AG08395 (cell line): ENCODE data around the gene EIF3F.

Source experiments
- DNase-seq: peaks from one replicate; pipeline ENCODE4 v3.0.0; 2012; ENCODE audit warnings: mixed read lengths, low spot score

EIF3F gene

GRCh38 chr11:8022876-8023275 lies 35.7 kb downstream of the EIF3F start:
- DNase-seq, result peak; percentile 31

GRCh38 chr11:8023831-8024555 lies 36.9 kb downstream of the EIF3F start:
- DNase-seq, result no peak

GRCh38 chr11:8025123-8025522 lies 38.0 kb downstream of the EIF3F start:
- DNase-seq, result no peak

GRCh38 chr11:8025816-8026215 lies 38.7 kb downstream of the EIF3F start:
- peak; percentile 53 for DNase-seq

GRCh38 chr11:8026982-8027381 lies 39.8 kb downstream of the EIF3F start:
- no peak for DNase-seq

- DNase-seq, result no peak
Measured at GRCh38 chr11:8028766-8029165, 41.6 kb downstream of the EIF3F start.

GRCh38 chr11:8030526-8031247 lies 43.5 kb downstream of the EIF3F start:
- no peak for DNase-seq

- no peak for DNase-seq
Measured at GRCh38 chr11:8031248-8032115, 44.3 kb downstream of the EIF3F start.

- DNase-seq, result no peak
Measured at GRCh38 chr11:8032122-8032521, 45.0 kb downstream of the EIF3F start.

- no peak for DNase-seq
Measured at GRCh38 chr11:8032576-8033304, 45.6 kb downstream of the EIF3F start.

GRCh38 chr11:8033305-8034105 lies 46.4 kb downstream of the EIF3F start:
- peak; percentile 90 for DNase-seq

- no peak for DNase-seq
Measured at GRCh38 chr11:8034106-8034585, 47.0 kb downstream of the EIF3F start.

GRCh38 chr11:8034604-8035190 lies 47.6 kb downstream of the EIF3F start:
- DNase-seq, result no peak

GRCh38 chr11:8035200-8035855 lies 48.2 kb downstream of the EIF3F start:
- no peak for DNase-seq

- no peak for DNase-seq
Measured at GRCh38 chr11:8036002-8036802, 49.1 kb downstream of the EIF3F start.

GRCh38 chr11:8036986-8037385 lies 49.8 kb downstream of the EIF3F start:
- no peak for DNase-seq

- DNase-seq, result no peak
Measured at GRCh38 chr11:8038393-8038792, 51.3 kb downstream of the EIF3F start.

- DNase-seq, result no peak
Measured at GRCh38 chr11:8038811-8039529, 51.8 kb downstream of the EIF3F start.
